Right kidney (tissue), 1 donor: ENCODE results near the gene PPP1R13B.
"Not testable (repeated sequence)": the region's sequence is repeated elsewhere in the genome, so short reads cannot be mapped to it uniquely, and the experiment has no call there.

Experiments used
- DNase-seq: peaks from one replicate; pipeline ENCODE4 v3.0.0-alpha.2; 2016

Gene PPP1R13B

DNA sequence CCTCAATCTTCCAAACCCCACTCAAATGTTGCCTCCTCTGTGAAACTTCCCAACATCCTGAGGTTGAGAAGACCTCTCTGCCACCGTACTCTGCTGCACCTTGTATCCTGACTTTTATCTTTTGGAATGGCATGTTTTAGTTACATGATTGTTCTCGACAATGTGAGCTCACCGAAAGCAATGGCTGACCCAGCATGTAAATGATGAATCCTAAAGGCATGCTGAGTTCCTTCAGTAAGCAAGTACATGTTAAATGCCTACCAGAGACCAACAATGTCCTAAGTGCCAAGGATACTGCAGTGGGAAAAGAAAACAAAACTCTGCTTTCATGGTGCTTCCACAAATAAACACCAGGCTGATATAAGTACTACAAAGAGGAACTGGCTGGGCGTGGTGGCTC is 13.7 kb downstream of the PPP1R13B start:
- DNase-seq: no peak

- no peak for DNase-seq
Measured at GRCh38 chr14:103832046-103832445, 15.3 kb downstream of the PPP1R13B start.

DNA sequence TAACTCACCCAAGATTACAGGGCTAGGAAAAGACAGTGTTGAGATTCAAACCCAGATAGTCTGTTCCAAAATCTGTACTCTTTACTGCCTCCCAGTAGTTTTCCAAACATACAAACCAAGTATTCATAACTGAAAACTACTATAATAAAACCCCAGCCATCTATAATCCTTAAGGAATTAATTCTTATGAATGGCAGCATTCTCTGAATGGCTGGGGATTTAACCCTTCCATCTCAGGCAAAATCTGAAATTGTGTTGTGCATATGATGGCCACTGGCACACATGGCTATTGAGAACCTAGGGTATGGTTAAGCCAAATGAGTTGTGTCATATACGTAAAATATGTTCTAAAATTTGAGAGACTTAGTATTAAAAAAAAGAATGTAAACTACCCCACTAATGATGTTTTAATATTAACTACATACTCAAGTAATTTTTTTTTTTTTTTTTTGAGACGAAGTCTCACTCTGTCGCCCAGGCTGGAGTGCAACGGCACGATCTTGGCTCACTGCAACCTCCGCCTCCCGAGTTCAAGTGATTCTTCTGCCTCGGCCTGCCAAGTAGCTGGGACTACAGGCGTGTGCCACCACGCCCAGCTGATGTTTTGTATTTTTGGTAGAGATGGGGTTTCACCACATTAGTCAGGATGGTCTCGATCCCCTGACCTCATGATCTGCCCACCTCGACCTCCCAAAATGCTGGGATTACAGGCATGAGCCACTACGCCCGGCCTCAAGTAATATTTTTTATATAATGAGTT is 16.7 kb downstream of the PPP1R13B start:
- no peak for DNase-seq

- DNase-seq: no peak
Measured at GRCh38 chr14:103828315-103828967, 18.9 kb downstream of the PPP1R13B start.

GRCh38 chr14:103825101-103825500 is 22.3 kb downstream of the PPP1R13B start:
- DNase-seq: no peak

DNA sequence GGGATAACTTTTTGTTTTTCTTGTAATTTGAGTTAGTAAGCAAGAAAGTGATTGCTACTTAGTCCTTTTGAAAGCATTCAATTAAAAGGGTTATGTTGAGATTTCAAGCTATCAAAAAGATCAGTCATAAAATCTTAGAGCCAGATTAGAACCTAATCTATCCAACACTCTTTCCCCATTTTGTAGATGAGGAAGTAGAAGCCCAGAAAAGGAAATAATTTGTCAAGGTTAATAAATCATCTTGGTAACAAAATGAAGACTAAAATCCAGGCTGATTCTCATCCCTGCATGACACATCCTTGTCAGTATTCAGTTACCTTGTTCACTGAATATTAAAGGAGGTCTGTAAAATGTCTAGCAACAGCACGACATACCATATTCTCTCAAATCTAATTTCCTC is 26.5 kb downstream of the PPP1R13B start:
- DNase-seq: no peak

DNA sequence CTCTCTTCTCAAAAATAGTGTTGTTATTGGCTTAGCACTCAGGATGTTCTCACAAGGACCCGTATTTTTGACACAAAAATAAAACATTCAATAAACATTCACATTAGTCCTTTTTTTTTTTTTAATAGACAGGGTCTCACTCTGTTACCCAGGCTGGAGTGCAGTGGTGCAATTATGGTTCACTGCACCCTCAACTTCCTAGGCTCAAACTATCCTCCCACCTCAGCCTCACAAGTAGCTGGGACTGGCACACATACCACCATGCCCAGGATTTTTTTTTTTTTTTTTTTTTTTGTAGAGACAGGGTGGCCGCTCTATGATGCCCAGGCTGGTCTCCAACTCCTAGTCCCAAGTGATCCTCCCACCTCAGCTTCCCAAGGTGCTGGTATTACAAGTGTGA is 27.0 kb downstream of the PPP1R13B start:
- no peak for DNase-seq

GRCh38 chr14:103819503-103820307 is 27.7 kb downstream of the PPP1R13B start:
- peak; percentile 38 for DNase-seq

GRCh38 chr14:103818870-103819269 is 28.5 kb downstream of the PPP1R13B start:
- DNase-seq: no peak

- no peak for DNase-seq
Measured at GRCh38 chr14:103818422-103818821, 29.0 kb downstream of the PPP1R13B start.

DNA sequence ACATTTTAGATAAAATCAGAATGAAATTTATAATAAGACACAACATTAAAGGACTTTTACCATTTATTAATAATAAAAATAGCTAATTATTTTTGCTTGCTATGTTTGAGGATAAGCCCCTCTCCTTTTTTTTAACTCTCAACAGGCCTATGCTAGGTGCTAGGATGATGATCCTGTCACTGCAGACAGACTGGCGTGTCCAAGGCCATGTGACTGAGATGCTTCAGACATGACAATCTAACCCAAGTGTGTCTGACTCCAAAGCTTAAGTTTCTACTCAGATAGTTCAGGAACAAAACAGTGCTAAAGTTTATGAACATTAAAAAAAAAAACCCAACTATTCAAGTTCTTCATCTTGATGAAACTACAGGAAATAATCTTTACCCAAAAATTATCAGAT is 29.8 kb downstream of the PPP1R13B start:
- no peak for DNase-seq

GRCh38 chr14:103816991-103817390 is 30.4 kb downstream of the PPP1R13B start:
- no peak for DNase-seq

DNA sequence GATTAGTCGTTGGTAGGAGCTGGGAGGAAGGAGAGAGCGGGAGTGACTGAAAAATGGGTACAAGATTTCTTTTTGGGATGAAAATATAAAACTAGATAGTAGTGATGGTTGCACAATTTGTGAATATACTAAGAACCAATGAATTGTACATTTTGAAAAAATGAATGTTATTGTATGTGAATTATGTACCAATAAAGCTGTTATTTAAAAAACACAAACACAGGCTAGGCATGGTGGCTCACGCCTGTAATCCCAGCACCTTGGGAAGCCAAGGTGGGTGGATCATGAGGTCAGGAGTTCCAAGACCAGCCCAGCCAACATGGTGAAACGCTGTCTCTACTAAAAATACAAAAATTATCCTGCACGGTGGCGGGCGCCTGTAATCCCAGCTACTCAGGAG is 32.1 kb downstream of the PPP1R13B start:
- DNase-seq: no peak

GRCh38 chr14:103811189-103811588 is 36.2 kb downstream of the PPP1R13B start:
- DNase-seq: no peak

DNA sequence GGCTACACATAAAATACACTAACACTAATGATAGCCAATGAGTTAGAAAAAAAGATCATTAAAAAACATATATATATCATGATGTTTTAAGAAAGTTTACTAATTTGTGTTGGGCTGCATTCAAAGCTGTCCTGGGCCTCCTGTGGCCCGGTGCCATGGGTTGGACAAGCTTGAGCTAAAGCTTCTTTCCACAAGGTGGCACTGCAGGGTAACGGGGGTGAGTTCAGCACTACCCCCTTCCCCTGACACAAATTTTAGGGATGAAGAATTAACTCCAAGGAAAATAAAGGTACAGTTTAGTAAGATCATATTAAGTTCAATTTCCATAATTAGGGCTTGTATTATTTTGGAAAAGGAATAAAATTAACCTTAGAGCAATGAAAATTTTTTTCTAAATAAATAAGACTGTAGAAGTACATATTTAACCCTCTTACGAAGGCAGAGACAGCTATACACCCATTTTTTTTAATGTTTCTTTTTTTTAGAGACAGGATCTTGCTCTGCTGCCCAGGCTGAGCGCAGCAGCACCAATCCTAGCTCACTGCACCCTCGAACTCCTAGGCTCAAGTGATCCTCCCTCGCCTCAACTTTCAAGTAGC is 38.9 kb downstream of the PPP1R13B start:
- DNase-seq: peak; percentile 26

DNA sequence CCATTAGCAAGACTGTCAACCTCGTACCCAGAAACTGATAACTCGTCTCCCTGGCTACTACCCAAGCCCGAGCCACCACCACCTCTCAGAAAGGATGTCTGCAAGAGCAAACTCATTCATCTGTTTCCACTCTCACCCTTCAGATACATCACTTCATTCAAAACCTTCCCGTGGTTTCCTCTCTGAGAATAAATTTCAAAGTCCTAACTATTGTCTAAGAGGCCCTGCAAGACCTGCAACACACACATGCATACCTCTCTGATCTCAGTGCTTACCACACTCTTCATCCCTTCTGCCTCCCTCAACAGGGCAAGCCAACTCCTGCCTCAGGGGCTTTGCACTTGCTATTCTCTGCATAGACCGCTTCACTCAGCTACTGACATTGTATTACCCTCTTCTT is 40.6 kb downstream of the PPP1R13B start:
- DNase-seq: no peak

- DNase-seq: no peak
Measured at GRCh38 chr14:103805708-103806107, 41.7 kb downstream of the PPP1R13B start.

- no peak for DNase-seq
Measured at GRCh38 chr14:103803661-103804060, 43.7 kb downstream of the PPP1R13B start.

DNA sequence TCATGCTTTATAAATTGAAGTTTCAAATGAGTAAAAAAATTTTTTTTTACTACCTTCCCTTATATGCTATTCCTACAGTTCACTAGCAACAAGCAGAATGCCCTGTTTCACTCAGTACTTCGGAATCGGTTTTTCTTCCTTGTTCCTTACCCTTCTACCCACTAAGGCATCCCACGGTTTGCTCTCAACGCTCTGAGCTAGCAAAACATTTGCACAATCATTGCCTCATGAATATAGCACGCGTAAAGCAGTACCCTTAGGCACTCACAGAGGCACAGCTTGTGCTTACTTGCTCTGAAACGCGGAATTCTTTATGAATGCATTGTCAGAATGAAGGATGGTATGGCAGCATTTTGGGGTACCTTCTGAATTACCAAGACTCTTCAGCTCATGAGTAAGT is 45.0 kb downstream of the PPP1R13B start:
- no peak for DNase-seq

DNA sequence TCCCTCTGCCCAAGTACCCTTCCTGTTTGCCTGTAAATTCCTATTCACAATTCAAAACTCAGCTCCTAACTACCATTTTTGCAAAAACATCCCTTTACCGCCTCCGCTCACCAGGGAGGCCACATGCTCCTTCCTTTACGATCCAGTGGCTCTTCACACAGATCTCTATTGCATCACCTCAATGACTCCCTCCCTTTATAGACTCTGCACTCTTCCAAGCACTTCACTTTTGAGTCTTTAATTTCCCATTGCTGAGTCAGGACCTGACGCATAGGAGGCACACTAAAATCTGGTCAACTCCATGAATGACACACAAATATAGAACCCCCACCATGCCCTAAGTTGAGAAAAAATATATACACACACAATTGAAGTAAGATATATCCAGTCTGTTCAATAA is 45.9 kb downstream of the PPP1R13B start:
- DNase-seq: no peak

- not testable (repeated sequence) for DNase-seq
Measured at GRCh38 chr14:103793192-103793591, 54.2 kb downstream of the PPP1R13B start.

DNA sequence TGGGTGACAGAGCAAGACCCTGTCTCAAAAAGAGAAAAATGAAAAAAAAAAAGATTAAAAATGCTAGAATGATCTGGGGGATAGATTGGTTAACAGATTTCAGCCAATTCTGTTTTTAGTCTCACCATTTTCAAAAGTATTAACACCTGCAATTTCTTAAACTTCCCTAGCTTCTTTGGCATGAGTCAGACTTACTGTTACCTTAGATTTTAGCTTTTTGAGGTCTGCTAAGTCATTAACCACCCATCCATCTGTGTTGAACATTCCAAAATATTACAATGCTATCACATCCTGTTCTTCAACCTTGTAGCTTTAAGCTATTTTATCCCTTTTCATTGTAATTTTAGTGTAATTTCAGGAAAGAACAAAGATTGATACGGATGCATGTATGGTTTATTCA is 59.3 kb downstream of the PPP1R13B start:
- no peak for DNase-seq

DNA sequence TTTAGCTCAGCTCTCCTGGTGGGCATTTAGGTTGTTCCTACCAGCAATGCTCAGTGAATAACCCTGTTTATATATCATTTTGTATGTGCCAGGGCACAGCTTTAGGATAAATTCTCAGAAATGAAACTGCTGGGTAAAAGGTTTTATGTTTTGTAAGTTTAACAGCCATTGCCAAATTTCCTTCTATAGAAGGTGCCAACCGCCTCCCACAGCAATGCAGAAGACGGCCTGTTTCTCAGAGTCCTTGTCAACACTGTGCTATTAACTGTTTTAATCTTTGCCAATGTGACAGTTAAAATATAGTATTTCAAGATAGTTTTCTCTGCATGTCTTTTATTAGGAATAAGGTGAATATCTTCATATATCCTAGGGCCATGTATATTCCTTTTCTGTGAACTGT is 65.0 kb downstream of the PPP1R13B start:
- DNase-seq: no peak
